Islet of Langerhans (tissue), 1 donor: ENCODE results near the gene PRAMEF20.

Experiments
- FAIRE-seq: peaks from one replicate; lab custom pipeline; 2011; peaks lifted over from hg19 to GRCh38; lab: Jason Lieb, UNC

The PRAMEF20 gene

GRCh38 chr1:13462682-13463081 is 52.4 kb downstream of the PRAMEF20 start:
- no peak for FAIRE-seq

- FAIRE-seq: no peak
These were observed 55.3 kb downstream of the PRAMEF20 start for GRCh38 chr1:13465515-13465914.

- FAIRE-seq: no peak
These were observed 59.1 kb downstream of the PRAMEF20 start for GRCh38 chr1:13469343-13469742.
